HG02588 (cell line): ENCODE results near the gene LRP4.

Source experiments
- ATAC-seq: cut with Tn5 transposase; IDR thresholded peaks from one replicate; pipeline ENCODE4 v1.9.1; 2021; ENCODE audit warnings: mild to moderate bottlenecking, moderate library complexity; ENCODE audit not compliant: unreplicated experiment

Gene LRP4

GRCh38 chr11:46896719-46897406, 21.5 kb downstream of the LRP4 start:
- no peak for ATAC-seq

GRCh38 chr11:46895821-46896220, 22.5 kb downstream of the LRP4 start:
- ATAC-seq: no peak

GRCh38 chr11:46894961-46895360, 23.4 kb downstream of the LRP4 start:
- no peak for ATAC-seq

GRCh38 chr11:46894506-46894905, 23.8 kb downstream of the LRP4 start:
- ATAC-seq: no peak

GRCh38 chr11:46892838-46893237, 25.5 kb downstream of the LRP4 start:
- ATAC-seq: no peak

GRCh38 chr11:46892109-46892508, 26.2 kb downstream of the LRP4 start:
- ATAC-seq: no peak

- ATAC-seq: no peak
Measured at GRCh38 chr11:46890665-46891064, 27.7 kb downstream of the LRP4 start.

- no peak for ATAC-seq
Measured at GRCh38 chr11:46889689-46890475, 28.5 kb downstream of the LRP4 start.

- ATAC-seq: no peak
Measured at GRCh38 chr11:46889251-46889650, 29.1 kb downstream of the LRP4 start.

- ATAC-seq: no peak
Measured at GRCh38 chr11:46888636-46889035, 29.7 kb downstream of the LRP4 start.

GRCh38 chr11:46886211-46886610, 32.1 kb downstream of the LRP4 start:
- ATAC-seq: no peak

- no peak for ATAC-seq
Measured at GRCh38 chr11:46879056-46879585, 39.2 kb downstream of the LRP4 start.

GRCh38 chr11:46877580-46877979, 40.8 kb downstream of the LRP4 start:
- ATAC-seq: no peak

GRCh38 chr11:46876471-46876870, 41.9 kb downstream of the LRP4 start:
- ATAC-seq: no peak

- ATAC-seq: no peak
Measured at GRCh38 chr11:46874586-46874985, 43.8 kb downstream of the LRP4 start.

GRCh38 chr11:46868912-46869311, 49.4 kb downstream of the LRP4 start:
- no peak for ATAC-seq

GRCh38 chr11:46865340-46865739, 53.0 kb downstream of the LRP4 start:
- no peak for ATAC-seq

GRCh38 chr11:46860218-46860617, 58.1 kb downstream of the LRP4 start:
- ATAC-seq: no peak

GRCh38 chr11:46858920-46859546, 59.3 kb downstream of the LRP4 start:
- no peak for ATAC-seq

GRCh38 chr11:46857666-46858065, 60.7 kb downstream of the LRP4 start:
- ATAC-seq: no peak

GRCh38 chr11:46856605-46857343, 61.6 kb downstream of the LRP4 start:
- no peak for ATAC-seq
